Measurements from ENCODE around the gene BAIAP2L1. TPM values are rescaled to one million over a fixed set of nuclear protein-coding genes. Genes with fewer than 3 reads are reported as not detected.

BAIAP2L1 gene, protein sequence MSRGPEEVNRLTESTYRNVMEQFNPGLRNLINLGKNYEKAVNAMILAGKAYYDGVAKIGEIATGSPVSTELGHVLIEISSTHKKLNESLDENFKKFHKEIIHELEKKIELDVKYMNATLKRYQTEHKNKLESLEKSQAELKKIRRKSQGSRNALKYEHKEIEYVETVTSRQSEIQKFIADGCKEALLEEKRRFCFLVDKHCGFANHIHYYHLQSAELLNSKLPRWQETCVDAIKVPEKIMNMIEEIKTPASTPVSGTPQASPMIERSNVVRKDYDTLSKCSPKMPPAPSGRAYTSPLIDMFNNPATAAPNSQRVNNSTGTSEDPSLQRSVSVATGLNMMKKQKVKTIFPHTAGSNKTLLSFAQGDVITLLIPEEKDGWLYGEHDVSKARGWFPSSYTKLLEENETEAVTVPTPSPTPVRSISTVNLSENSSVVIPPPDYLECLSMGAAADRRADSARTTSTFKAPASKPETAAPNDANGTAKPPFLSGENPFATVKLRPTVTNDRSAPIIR
- total RNA-seq (2014; rRNA removed; shearing (Covaris generic)) = 37.2 and 38.3 TPM in 2 replicates
- 23.8 and 24.1 TPM in 2 replicates for polyA plus RNA-seq (2016; fragmentation: Nextera tagmentation; extraction: Ambion mirVana)
- long read RNA-seq, transcript BAIAP2L1-201 (14 exons, 3,622 nt) = major isoform, 15 of 23 reads
- long read RNA-seq, partial matches to known transcripts = 6 of 23 reads
- long read RNA-seq, other reads (novel, unspliced or antisense) = 2 of 23 reads

DNA sequence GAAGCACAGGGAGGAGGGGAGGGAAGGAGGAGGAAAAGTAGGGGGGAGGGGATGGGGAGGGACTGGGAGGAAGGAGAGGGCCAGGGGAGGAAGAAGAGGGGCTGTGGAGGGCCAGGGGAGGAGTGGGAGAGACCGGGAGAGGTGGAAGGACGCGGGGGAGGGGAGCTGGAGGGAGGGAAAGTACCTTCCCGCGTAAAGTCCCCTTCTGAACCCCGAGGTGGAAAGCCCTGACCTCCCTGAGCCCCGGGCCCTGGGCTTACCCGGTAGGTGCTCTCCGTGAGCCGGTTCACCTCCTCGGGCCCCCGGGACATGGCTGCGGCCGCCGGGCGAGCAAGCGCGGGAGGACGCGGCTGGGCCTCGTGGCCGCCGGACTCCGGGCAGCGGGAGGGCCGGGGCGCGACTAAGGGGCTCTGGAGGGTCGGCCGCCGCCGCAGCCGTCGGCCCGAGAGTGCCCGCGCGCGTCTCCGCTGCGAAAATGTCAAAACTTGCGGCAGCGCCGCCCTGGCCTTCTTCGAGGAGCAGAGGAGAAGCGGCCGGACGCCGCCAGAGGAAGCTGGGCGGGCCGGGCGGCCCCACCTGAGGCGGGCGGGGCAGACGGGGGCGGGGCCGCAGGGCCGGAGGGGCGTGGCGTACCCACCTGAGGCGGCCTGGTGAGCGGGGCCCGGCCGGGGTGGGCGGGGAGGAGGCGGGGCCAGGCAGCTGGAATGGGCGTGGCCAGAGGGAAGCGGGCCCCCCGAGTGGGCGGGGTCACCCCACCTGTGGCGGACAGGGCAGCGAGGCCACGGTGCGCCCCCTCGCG, at the start of gene BAIAP2L1:
TSS of gene BAIAP2L1 (minus strand) at position 549 of the 799 bp plus-strand sequence. CDS start at position 311, 238 bp downstream.
- Mint-ChIP-seq H3K27ac (0 out of 2 replicates have a peak within 1 kb of the TSS, but pooled peaks have one; percentile 66), H3K36me3 (ENCODE audit: low read depth) (peaks cover 15% of the 10 kb centered on the region), H3K9me3 (peaks cover 12% of the 10 kb centered on the region), H3K4me1 (peaks cover 27% of the 10 kb centered on the region), H3K4me3 (peak within 1 kb of the TSS; percentile 77), H3K27me3 (ENCODE audit: insufficient read depth, low read depth, poor library complexity) (peaks cover 12% of the 10 kb centered on the region)
- DNase-seq (ENCODE audit: low spot score) (peak; percentile 93), ATAC-seq (peak; percentile 86)
- Histone ChIP-seq H3F3A (replicated peaks; ENCODE audit: low read depth) (0 out of 2 replicates have a peak, but pooled peaks cover 2% of the 10 kb centered on the region), H2AFZ (peak within 1 kb of the TSS; percentile 98), H3K36me3 (ENCODE audit: insufficient read depth) (no peaks in the 10 kb centered on the region), H3K27me3 (ENCODE audit: insufficient read depth) (no peaks in the 10 kb centered on the region), H3K27ac (ENCODE audit: low read depth) (peak within 1 kb of the TSS; percentile 95), H3K4me3 (peak within 1 kb of the TSS; percentile 61), H3K4me2 (peak within 1 kb of the TSS; percentile 84), H3K79me2 (replicated peaks; ENCODE audit: insufficient read depth) (peaks cover 44% of the 10 kb centered on the region), H3K4me1 (ENCODE audit: insufficient read depth) (peaks cover 23% of the 10 kb centered on the region), H3K9me2 (ENCODE audit: insufficient read depth) (no peaks in the 10 kb centered on the region), H4K20me1 (replicated peaks; ENCODE audit: insufficient read depth) (peaks cover 29% of the 10 kb centered on the region)
- TF ChIP-seq ZNF331 (CRISPR knock-in tag; IDR thresholded peaks at IDR 0.05; ENCODE audit: low read depth) (no peak), POLR2AphosphoS5 (IDR thresholded peaks at IDR 0.05; ENCODE audit: low read depth) (peak; percentile 75)
- TF ChIP-seq, protein P1, sequence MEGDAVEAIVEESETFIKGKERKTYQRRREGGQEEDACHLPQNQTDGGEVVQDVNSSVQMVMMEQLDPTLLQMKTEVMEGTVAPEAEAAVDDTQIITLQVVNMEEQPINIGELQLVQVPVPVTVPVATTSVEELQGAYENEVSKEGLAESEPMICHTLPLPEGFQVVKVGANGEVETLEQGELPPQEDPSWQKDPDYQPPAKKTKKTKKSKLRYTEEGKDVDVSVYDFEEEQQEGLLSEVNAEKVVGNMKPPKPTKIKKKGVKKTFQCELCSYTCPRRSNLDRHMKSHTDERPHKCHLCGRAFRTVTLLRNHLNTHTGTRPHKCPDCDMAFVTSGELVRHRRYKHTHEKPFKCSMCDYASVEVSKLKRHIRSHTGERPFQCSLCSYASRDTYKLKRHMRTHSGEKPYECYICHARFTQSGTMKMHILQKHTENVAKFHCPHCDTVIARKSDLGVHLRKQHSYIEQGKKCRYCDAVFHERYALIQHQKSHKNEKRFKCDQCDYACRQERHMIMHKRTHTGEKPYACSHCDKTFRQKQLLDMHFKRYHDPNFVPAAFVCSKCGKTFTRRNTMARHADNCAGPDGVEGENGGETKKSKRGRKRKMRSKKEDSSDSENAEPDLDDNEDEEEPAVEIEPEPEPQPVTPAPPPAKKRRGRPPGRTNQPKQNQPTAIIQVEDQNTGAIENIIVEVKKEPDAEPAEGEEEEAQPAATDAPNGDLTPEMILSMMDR (conservative IDR thresholded peaks at IDR 0.05; ENCODE audit: low read depth in 2 of 2) = peak in 1 of 2 experiments; percentile 89; a peak in 2 of 4 replicates

DNA sequence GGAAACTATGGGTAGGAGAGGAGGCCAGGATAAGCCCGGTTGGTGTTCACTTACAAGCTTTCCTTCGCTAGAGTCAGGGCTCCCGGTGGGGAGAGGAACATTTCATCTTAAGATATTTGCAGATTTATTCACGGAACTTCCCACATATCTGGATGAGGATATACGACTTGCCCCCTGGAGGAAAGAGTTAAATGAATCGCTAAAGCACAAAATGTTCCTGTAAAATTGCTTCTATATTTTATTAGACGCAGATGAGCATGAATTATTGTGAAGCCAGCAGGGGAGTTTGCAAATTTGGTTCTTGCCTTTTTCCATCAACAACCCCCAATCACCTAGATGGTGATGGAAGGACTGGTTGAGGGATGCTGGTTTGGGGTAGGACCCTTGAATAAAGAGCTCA, 47.9 kb upstream of the BAIAP2L1 start:
- Mint-ChIP-seq H3K27me3 (ENCODE audit: insufficient read depth, low read depth, poor library complexity) (no peaks in the 10 kb centered on the region), H3K4me3 (no peak overlapping the region), H3K36me3 (ENCODE audit: low read depth) (peaks cover 10% of the 10 kb centered on the region; the same call in 1 of the 3 replicates), H3K27ac (no peak overlapping the region), H3K4me1 (peaks cover 11% of the 10 kb centered on the region; the same call in 2 of the 3 replicates), H3K9me3 (peaks cover 21% of the 10 kb centered on the region)
- H3K4me1 ChIP-seq (ENCODE audit: insufficient read depth) = peaks cover 6% of the 10 kb centered on the region; the same call in 1 of the 2 replicates
- ATAC-seq = no peak
- H2AFZ ChIP-seq = peak overlapping the region; percentile 24; the same call in 1 of the 2 replicates
- H3K27me3 ChIP-seq (ENCODE audit: insufficient read depth) = no peaks in the 10 kb centered on the region
- no peak overlapping the region for H3K4me3 ChIP-seq
- no peak for DNase-seq (ENCODE audit: low spot score)
- 0 out of 2 replicates have a peak overlapping the region, but pooled peaks have one; percentile 31 for H3K4me2 ChIP-seq
- no peaks in the 10 kb centered on the region for H3K79me2 ChIP-seq (replicated peaks; ENCODE audit: insufficient read depth)
- H3F3A ChIP-seq (replicated peaks; ENCODE audit: low read depth) = no peaks in the 10 kb centered on the region
- no peaks in the 10 kb centered on the region for H4K20me1 ChIP-seq (replicated peaks; ENCODE audit: insufficient read depth)
- H3K9me2 ChIP-seq (ENCODE audit: insufficient read depth) = no peaks in the 10 kb centered on the region; the same call in 1 of the 2 replicates
- no peaks in the 10 kb centered on the region for H3K36me3 ChIP-seq (ENCODE audit: insufficient read depth)
- no peak overlapping the region for H3K27ac ChIP-seq (ENCODE audit: low read depth)
- no peak for TF ChIP-seq ZNF114 (CRISPR knock-in tag; IDR thresholded peaks at IDR 0.05)
- TF ChIP-seq, protein P1 (conservative IDR thresholded peaks at IDR 0.05; ENCODE audit: low read depth in 2 of 2) = no peak
- TF ChIP-seq NANOG (IDR thresholded peaks at IDR 0.05; ENCODE audit: borderline replicate concordance) = no peak
- no peak for TF ChIP-seq JUNB (IDR thresholded peaks at IDR 0.05; ENCODE audit: unreplicated experiment)

All from GM23338 (cell line).